Activated T-cell treated with anti-CD3 and anti-CD28 coated beads, Interleukin-2, amount 50 U/mL, for 72 hours (primary cell): ENCODE measurements around the gene RAD9A. TPM values are rescaled to one million over a fixed set of nuclear protein-coding genes. Genes with fewer than 3 reads are reported as not detected.

Source experiments
- ATAC-seq, 2 donors: fragments of 150-1000 bp; cut with Tn5 transposase; replicated peaks in 1 of 2; 2 replicates each; pipeline ENCODE4 v1.10.0; 2021; ENCODE audit warnings: moderate library complexity in 2 of 2, mild to moderate bottlenecking in 1 of 2
- DNase-seq, 2 donors: peaks; one replicate each; pipeline ENCODE4 v3.0.0; 2021 to 2022; ENCODE audit warnings: mixed read lengths in 1 of 2
- H3K27ac Mint-ChIP-seq: one replicate; pipeline ENCODE4 v1.8.0; 2022; ENCODE audit warnings: mild to moderate bottlenecking, moderate library complexity, mixed read lengths
- H3K27me3 Mint-ChIP-seq: one replicate; pipeline ENCODE4 v1.8.0; 2022; ENCODE audit warnings: low read depth, mixed read lengths
- H3K36me3 Mint-ChIP-seq, 2 donors: one replicate each; pipeline ENCODE4 v1.8.0; 2022; ENCODE audit warnings: mixed read lengths in 2 of 2, mild to moderate bottlenecking in 1 of 2; ENCODE audit not compliant: insufficient read depth in 2 of 2
- H3K4me1 Mint-ChIP-seq: one replicate; pipeline ENCODE4 v1.8.0; 2022; ENCODE audit warnings: low read depth, mixed read lengths
- H3K4me3 Mint-ChIP-seq, 2 donors: one replicate each; pipeline ENCODE4 v1.8.0; 2022; ENCODE audit warnings: mild to moderate bottlenecking in 2 of 2, mixed read lengths in 2 of 2, moderate library complexity in 2 of 2
- H3K9me3 Mint-ChIP-seq, 2 donors: one replicate each; pipeline ENCODE4 v1.8.0; 2022; ENCODE audit warnings: mixed read lengths in 2 of 2
- total RNA-seq, 2 donors: library from RNA; stranded (reverse); gene quantifications; one replicate each; pipeline ENCODE4 v1.2.3, GENCODE V29; 2022

RAD9A gene
- 10 to 100 TPM; 36.7 to 41.2 TPM for total RNA-seq

GRCh38 chr11:67391304-67392182 lies at the start of gene RAD9A:
Gene RAD9A, plus strand, starts transcription at chr11:67391986. Its CDS starts 59 bp downstream, at chr11:67392045.
- Mint-ChIP-seq H3K36me3 (peaks cover 3 to 7% of the 10 kb centered on the region in 2 donors), H3K9me3 (no peaks in the 10 kb centered on the region), H3K4me3 (peak within 1 kb of the TSS; percentile 94 to 95), H3K27ac (peak within 1 kb of the TSS; percentile 79), H3K4me1 (peaks cover 44% of the 10 kb centered on the region), H3K27me3 (no peaks in the 10 kb centered on the region)
- ATAC-seq, result peak; percentile 89
- DNase-seq, result peak; percentile 93 to 96

GRCh38 chr11:67344264-67344663 lies 47.5 kb upstream of the RAD9A start:
- H3K4me1 Mint-ChIP-seq, result peaks cover 40% of the 10 kb centered on the region
- H3K27ac Mint-ChIP-seq, result peak overlapping the region; percentile 80
- ATAC-seq (peak; percentile 54), DNase-seq (peak in 1 of 2 donors; percentile 33)
- H3K9me3 Mint-ChIP-seq, result no peaks in the 10 kb centered on the region
- no peaks in the 10 kb centered on the region for H3K27me3 Mint-ChIP-seq
- H3K36me3 Mint-ChIP-seq, result no peaks in the 10 kb centered on the region
- peak overlapping the region; percentile 49 to 59 for H3K4me3 Mint-ChIP-seq

- H3K9me3 Mint-ChIP-seq, result no peaks in the 10 kb centered on the region
- peak overlapping the region; percentile 80 for H3K27ac Mint-ChIP-seq
- no peaks in the 10 kb centered on the region for H3K36me3 Mint-ChIP-seq
- H3K27me3 Mint-ChIP-seq, result no peaks in the 10 kb centered on the region
- DNase-seq (peak in 1 of 2 donors; percentile 23), ATAC-seq (peak; percentile 42 to 70)
- H3K4me1 Mint-ChIP-seq, result peaks cover 48% of the 10 kb centered on the region
- peak overlapping the region; percentile 60 to 68 for H3K4me3 Mint-ChIP-seq
Observed at GRCh38 chr11:67345247-67345919, 46.4 kb upstream of the RAD9A start.

- Mint-ChIP-seq H3K36me3 (no peaks in the 10 kb centered on the region), H3K27ac (peak overlapping the region; percentile 68), H3K9me3 (no peaks in the 10 kb centered on the region), H3K27me3 (no peaks in the 10 kb centered on the region), H3K4me3 (peak overlapping the region; percentile 60 to 68), H3K4me1 (peaks cover 54% of the 10 kb centered on the region)
- ATAC-seq, result peak; percentile 75 to 78
- DNase-seq, result no peak
Observed at GRCh38 chr11:67345920-67346819, 45.6 kb upstream of the RAD9A start.

- ATAC-seq (no peak), DNase-seq (no peak)
- H3K4me1 Mint-ChIP-seq, result peaks cover 69% of the 10 kb centered on the region
- no peak overlapping the region for H3K27ac Mint-ChIP-seq
- H3K27me3 Mint-ChIP-seq, result no peaks in the 10 kb centered on the region
- no peaks in the 10 kb centered on the region for H3K9me3 Mint-ChIP-seq
- H3K36me3 Mint-ChIP-seq, result peaks cover 0 to 1% of the 10 kb centered on the region in 2 donors
- no peak overlapping the region for H3K4me3 Mint-ChIP-seq
Observed at GRCh38 chr11:67347964-67348749, 43.6 kb upstream of the RAD9A start.

GRCh38 chr11:67349036-67349435 lies 42.8 kb upstream of the RAD9A start:
- H3K27me3 Mint-ChIP-seq, result no peaks in the 10 kb centered on the region
- H3K9me3 Mint-ChIP-seq, result no peaks in the 10 kb centered on the region
- peaks cover 0 to 1% of the 10 kb centered on the region in 2 donors for H3K36me3 Mint-ChIP-seq
- ATAC-seq (no peak), DNase-seq (no peak)
- no peak overlapping the region for H3K4me3 Mint-ChIP-seq
- H3K4me1 Mint-ChIP-seq, result peaks cover 72% of the 10 kb centered on the region
- H3K27ac Mint-ChIP-seq, result no peak overlapping the region

GRCh38 chr11:67349457-67349856 lies 42.3 kb upstream of the RAD9A start:
- DNase-seq (no peak), ATAC-seq (no peak)
- Mint-ChIP-seq H3K27ac (no peak overlapping the region), H3K36me3 (peaks cover 0 to 1% of the 10 kb centered on the region in 2 donors), H3K27me3 (no peaks in the 10 kb centered on the region), H3K4me3 (no peak overlapping the region), H3K9me3 (no peaks in the 10 kb centered on the region), H3K4me1 (peaks cover 72% of the 10 kb centered on the region)

GRCh38 chr11:67349928-67350465 lies 41.8 kb upstream of the RAD9A start:
- Mint-ChIP-seq H3K36me3 (peaks cover 0 to 1% of the 10 kb centered on the region in 2 donors), H3K27ac (no peak overlapping the region), H3K4me1 (peaks cover 72% of the 10 kb centered on the region), H3K27me3 (no peaks in the 10 kb centered on the region), H3K9me3 (no peaks in the 10 kb centered on the region), H3K4me3 (no peak overlapping the region)
- DNase-seq (no peak), ATAC-seq (no peak)

- Mint-ChIP-seq H3K4me1 (peaks cover 59% of the 10 kb centered on the region), H3K27ac (no peak overlapping the region), H3K27me3 (no peaks in the 10 kb centered on the region), H3K9me3 (no peaks in the 10 kb centered on the region), H3K36me3 (peaks cover 0 to 1% of the 10 kb centered on the region in 2 donors), H3K4me3 (peak overlapping the region; percentile 58 to 94)
- DNase-seq, result peak; percentile 60 to 76
- ATAC-seq, result peak in 1 of 2 donors; percentile 10
Observed at GRCh38 chr11:67351275-67352005, 40.3 kb upstream of the RAD9A start.

GRCh38 chr11:67352546-67353316 lies 39.1 kb upstream of the RAD9A start:
- Mint-ChIP-seq H3K27ac (peak overlapping the region; percentile 90), H3K27me3 (no peaks in the 10 kb centered on the region), H3K9me3 (no peaks in the 10 kb centered on the region), H3K4me1 (peaks cover 58% of the 10 kb centered on the region), H3K36me3 (peaks cover 0 to 1% of the 10 kb centered on the region in 2 donors), H3K4me3 (peak overlapping the region; percentile 94 to 95)
- DNase-seq (peak in 1 of 2 donors; percentile 69), ATAC-seq (peak; percentile 45 to 54)
